Measurements from ENCODE around the gene UACA. TPM values are rescaled to one million over a fixed set of nuclear protein-coding genes. Genes with fewer than 3 reads are reported as not detected.

The UACA gene
- total and polyA plus RNA-seq, 7 donors = 19.1 to 51.0 (median 26.4) TPM

GRCh38 chr15:70792171-70792573 is 28.8 kb upstream of the UACA start:
- H3K4me1 ChIP-seq = no peaks in the 10 kb centered on the region
- no peaks in the 10 kb centered on the region for H3K9me3 ChIP-seq
- H3K4me3 ChIP-seq = no peak overlapping the region
- DNase-seq = no peak
- H3K27ac ChIP-seq = no peak overlapping the region
- intact Hi-C loops (cut with DNase I) = no loop called here
- TF ChIP-seq EP300 (IDR thresholded peaks at IDR 0.05) (no peak), POLR2A (IDR thresholded peaks at IDR 0.05) (no peak), POLR2AphosphoS5 (IDR thresholded peaks at IDR 0.05) (no peak), CTCF (IDR thresholded peaks at IDR 0.05) (no peak)
- H3K27me3 ChIP-seq = no peaks in the 10 kb centered on the region
- WGBS, 2 donors = 31 to 48% methylated on average over 2 of the region's 2 CpGs
- H3K36me3 ChIP-seq = no peaks in the 10 kb centered on the region

GRCh38 chr15:70791259-70791658 is 27.9 kb upstream of the UACA start:
- no peaks in the 10 kb centered on the region for H3K4me1 ChIP-seq
- intact Hi-C loops (cut with DNase I) = no loop called here
- WGBS, 2 donors = 83 to 85% methylated on average over 5 of the region's 5 CpGs
- TF ChIP-seq POLR2A (IDR thresholded peaks at IDR 0.05) (no peak), CTCF (IDR thresholded peaks at IDR 0.05) (no peak), POLR2AphosphoS5 (IDR thresholded peaks at IDR 0.05) (no peak), EP300 (IDR thresholded peaks at IDR 0.05) (no peak)
- no peak overlapping the region for H3K27ac ChIP-seq
- no peak overlapping the region for H3K4me3 ChIP-seq
- H3K27me3 ChIP-seq = no peaks in the 10 kb centered on the region
- no peak for DNase-seq
- no peaks in the 10 kb centered on the region for H3K36me3 ChIP-seq
- H3K9me3 ChIP-seq = no peaks in the 10 kb centered on the region

- TF ChIP-seq POLR2A (IDR thresholded peaks at IDR 0.05) (no peak), CTCF (IDR thresholded peaks at IDR 0.05) (no peak), POLR2AphosphoS5 (IDR thresholded peaks at IDR 0.05) (no peak), EP300 (IDR thresholded peaks at IDR 0.05) (no peak)
- 59 to 78% methylated on average over 4 of the region's 4 CpGs for WGBS, 2 donors
Observed at GRCh38 chr15:70789213-70789612, 25.9 kb upstream of the UACA start.

GRCh38 chr15:70788114-70789049 is 25.0 kb upstream of the UACA start:
- no peaks in the 10 kb centered on the region for H3K9me3 ChIP-seq
- no peak for DNase-seq
- H3K27ac ChIP-seq = no peak overlapping the region
- no peaks in the 10 kb centered on the region for H3K27me3 ChIP-seq
- H3K4me1 ChIP-seq = no peaks in the 10 kb centered on the region
- no peak overlapping the region for H3K4me3 ChIP-seq
- no peak for TF ChIP-seq EP300 (IDR thresholded peaks at IDR 0.05)
- TF ChIP-seq POLR2A (IDR thresholded peaks at IDR 0.05) = no peak
- TF ChIP-seq CTCF (IDR thresholded peaks at IDR 0.05) = no peak
- TF ChIP-seq POLR2AphosphoS5 (IDR thresholded peaks at IDR 0.05) = no peak
- 74 to 80% methylated on average over 6 of the region's 6 CpGs for WGBS, 2 donors
- intact Hi-C loops (cut with DNase I) = no loop called here
- no peaks in the 10 kb centered on the region for H3K36me3 ChIP-seq

More at GRCh38 chr15:70789213-70789612, 25.9 kb upstream of the UACA start:
- no peaks in the 10 kb centered on the region for H3K36me3 ChIP-seq
- no peak overlapping the region for H3K4me3 ChIP-seq
- no peaks in the 10 kb centered on the region for H3K9me3 ChIP-seq
- intact Hi-C loops (cut with DNase I) = no loop called here
- no peaks in the 10 kb centered on the region for H3K27me3 ChIP-seq
- no peaks in the 10 kb centered on the region for H3K4me1 ChIP-seq
- no peak for DNase-seq
- H3K27ac ChIP-seq = no peak overlapping the region
